GM12878 (cell line): Measurements from ENCODE around the gene PELI2. TPM values are rescaled to one million over a fixed set of nuclear protein-coding genes. Genes with fewer than 3 reads are reported as not detected.

Source experiments
- ATAC-seq: fragments of 200-7000 bp; cut with Tn5 transposase; 3 replicates; pipeline ENCODE4 v1.9.1; 2020; ENCODE audit warnings: mild to moderate bottlenecking, moderate library complexity
- BruUV-seq: library from RNA; stranded (reverse); fragments of 400-500 nt; replicated peaks from 2 replicates; lab custom pipeline; 2021; lab: Mats Ljungman, UMichigan
- CTCF ChIA-PET: fragments of 300-600 bp; sonication (Branson Sonifier 250); formaldehyde crosslinking; extraction: SDS; loops from one replicate; lab custom pipeline; 2021; ENCODE audit warnings: inconsistent platforms; lab: Yijun Ruan, JAX
- POLR2A ChIA-PET: fragments of 350-600 bp; formaldehyde crosslinking; extraction: SDS; loops from one replicate; lab custom pipeline; 2021; ENCODE audit warnings: inconsistent platforms; lab: Charles Lee
- RAD21 ChIA-PET: fragments of 300-600 bp; sonication (Branson Sonifier 250); formaldehyde crosslinking; loops from one replicate; lab custom pipeline; 2023; ENCODE audit warnings: antibody characterized with exemption; ENCODE audit not compliant: unreplicated experiment; lab: Charles Lee
- SMC1A ChIA-PET: fragments of 300-600 bp; sonication (Branson Sonifier 250); formaldehyde crosslinking; loops from one replicate; lab custom pipeline; 2023; ENCODE audit not compliant: unreplicated experiment, uncharacterized antibody; lab: Charles Lee
- DNase-seq: peaks from one replicate; pipeline ENCODE4 v3.0.0-alpha.2; 2011; ENCODE audit warnings: low read depth, low spot score
- FAIRE-seq: peaks from 3 replicates; lab custom pipeline; 2011; peaks lifted over from hg19 to GRCh38; lab: Jason Lieb, UNC
- H2AFZ ChIP-seq: 2 replicates; pipeline ENCODE4 v1.6.0; 2011; ENCODE audit warnings: low read depth, low read length, control low read depth; ENCODE audit not compliant: control insufficient read depth
- H3K27ac ChIP-seq: 2 replicates; pipeline ENCODE4 v1.5.1; 2011; ENCODE audit warnings: control low read depth; ENCODE audit not compliant: control insufficient read depth, insufficient read depth
- H3K27me3 ChIP-seq, 2 experiments: replicated peaks in 1 of 2; 2 replicates each; pipeline versions ENCODE4 v1.6.0 to v1.6.1; 2011; ENCODE audit warnings: low read length in 1 of 2; ENCODE audit not compliant: control insufficient read depth in 2 of 2, insufficient read depth in 2 of 2
- H3K36me3 ChIP-seq, 2 experiments: 2 replicates each; pipeline ENCODE4 v1.5.1; 2011; ENCODE audit warnings: low read length in 1 of 2; ENCODE audit not compliant: control insufficient read depth in 2 of 2, insufficient read depth in 2 of 2
- H3K4me1 ChIP-seq: 2 replicates; pipeline ENCODE4 v1.6.1; 2011; ENCODE audit warnings: mild to moderate bottlenecking, low read length, moderate library complexity, mixed read lengths; ENCODE audit not compliant: control insufficient read depth, insufficient read depth
- H3K4me2 ChIP-seq: 2 replicates; pipeline ENCODE4 v1.6.0; 2011; ENCODE audit warnings: control low read depth; ENCODE audit not compliant: control insufficient read depth, insufficient read depth
- H3K4me3 ChIP-seq: fragments of 200-600 bp; sonication (generic); 2 replicates; pipeline ENCODE4 v1.5.1; 2016
- H3K79me2 ChIP-seq: 2 replicates; pipeline ENCODE4 v1.6.0; 2011; ENCODE audit warnings: low read length; ENCODE audit not compliant: control insufficient read depth, insufficient read depth
- H3K9ac ChIP-seq: 2 replicates; pipeline ENCODE4 v1.8.0; 2011; ENCODE audit warnings: low read length, control low read depth, mixed read lengths; ENCODE audit not compliant: control insufficient read depth, insufficient read depth
- H3K9me3 ChIP-seq: replicated peaks from 3 replicates; pipeline ENCODE4 v1.5.1; 2011; ENCODE audit warnings: mild to moderate bottlenecking, low read length; ENCODE audit not compliant: control insufficient read depth, insufficient read depth
- H4K20me1 ChIP-seq: 2 replicates; pipeline ENCODE4 v1.6.0; 2011; ENCODE audit not compliant: control insufficient read depth, insufficient read depth
- CREM ChIP-seq: IDR thresholded peaks from 2 replicates; pipeline ENCODE4 v1.6.1; 2014; ENCODE audit warnings: antibody characterized with exemption, low read depth
- HDAC6 ChIP-seq: fragments of 200-600 bp; sonication (generic); IDR thresholded peaks from one replicate; pipeline ENCODE4 v1.8.0; 2017; ENCODE audit warnings: antibody characterized with exemption; ENCODE audit not compliant: unreplicated experiment
- HDGF ChIP-seq: fragments of 450-650 bp; IDR thresholded peaks from 2 replicates; pipeline ENCODE4 v1.6.1; 2016; ENCODE audit warnings: antibody characterized with exemption
- HSF1 ChIP-seq: fragments of 150-350 bp; IDR thresholded peaks from 2 replicates; pipeline ENCODE4 v1.6.1; 2014; ENCODE audit warnings: mild to moderate bottlenecking, low read depth, low read length
- IKZF1 ChIP-seq: fragments of 450-650 bp; conservative IDR thresholded peaks from 2 replicates; pipeline ENCODE4 v1.6.1; 2017; ENCODE audit warnings: antibody characterized with exemption, mild to moderate bottlenecking
- JUND ChIP-seq: IDR thresholded peaks from 2 replicates; pipeline ENCODE4 v1.6.1; 2012; ENCODE audit warnings: low read depth, mild to moderate bottlenecking, low read length, improper control_type of control experiment, moderate library complexity
- RBBP5 ChIP-seq: fragments of 200-600 bp; sonication (generic); conservative IDR thresholded peaks from 2 replicates; pipeline ENCODE4 v1.6.1; 2016
- SREBF2 ChIP-seq: IDR thresholded peaks from 2 replicates; pipeline ENCODE4 v1.6.1; 2012; ENCODE audit warnings: mild to moderate bottlenecking, low read length
- SUZ12 ChIP-seq: fragments of 200-600 bp; sonication (generic); IDR thresholded peaks from one replicate; pipeline ENCODE4 v1.6.1; 2018; ENCODE audit warnings: antibody characterized with exemption, mild to moderate bottlenecking; ENCODE audit not compliant: unreplicated experiment
- TCF3 ChIP-seq: IDR thresholded peaks from 2 replicates; pipeline ENCODE4 v1.6.1; 2012; ENCODE audit warnings: low read depth, mild to moderate bottlenecking, low read length, borderline replicate concordance; ENCODE audit not compliant: insufficient read depth
- ZBED1 ChIP-seq: IDR thresholded peaks from 2 replicates; pipeline ENCODE4 v1.6.1; 2016; ENCODE audit warnings: borderline replicate concordance
- WGBS: methylation state at CpG from one replicate; pipeline ENCODE4 v1.1.6; 2016; ENCODE audit warnings: low lambda C conversion rate; ENCODE audit not compliant: insufficient replicate concordance, insufficient coverage; ENCODE audit errors: missing lambda C conversion rate; 5-methylcytosine and 5-hydroxymethylcytosine counted together
- in situ Hi-C: fragments of 300-500 bp; cut with MboI; formaldehyde crosslinking; loops from 9 replicates; pipeline ENCODE4 v1.14.3; 2018; ENCODE audit warnings: mixed read lengths
- intact Hi-C: fragments of 100-400 bp; cut with micrococcal nuclease; formaldehyde crosslinking; loops from one replicate; pipeline ENCODE4 v1.14.2; 2022; ENCODE audit not compliant: unreplicated experiment
- polyA plus RNA-seq, 11 experiments: library from polyadenylated mRNA; depleted of rRNA in 4 of 11; unstranded in 6 of 11; stranded (reverse) in 5 of 11; fragments of >200 nt; fragmentation: Nextera tagmentation in 4 of 11; fragmentation: Illumina TruSeq in 1 of 11; extraction: Ambion mirVana in 4 of 11; extraction: Trizol in 1 of 11; gene quantifications; 1 replicate in 1 of 11; 2 replicates in 10 of 11; pipeline versions ENCODE4 v1.2.1 to v1.2.3, GENCODE V29; 2011 to 2016; ENCODE audit warnings: inconsistent platforms in 2 of 11, missing spikeins in 2 of 11, low read depth in 1 of 11
- total RNA-seq, 4 experiments: library from RNA; depleted of rRNA in 3 of 4; stranded (reverse); fragments of >200 nt in 3 of 4; fragmentation: Illumina TruSeq in 1 of 4; extraction: Trizol in 1 of 4; gene quantifications; 2 replicates each; pipeline versions ENCODE4 v1.2.1 to v1.2.3, GENCODE V29; 2013 to 2021
- TF ChIP-seq, protein P1 (sequence below): fragments of 450-650 bp; formaldehyde crosslinking; IDR thresholded peaks from 2 replicates; pipeline ENCODE4 v1.5.0; 2022; ENCODE audit warnings: mild to moderate bottlenecking, missing genetic modification characterization
- TF ChIP-seq, protein P2 (sequence below): fragments of 450-650 bp; IDR thresholded peaks from 2 replicates; pipeline ENCODE4 v1.6.1; 2018; ENCODE audit warnings: mild to moderate bottlenecking, low read depth, moderate library complexity; ENCODE audit not compliant: partially characterized antibody
- TF ChIP-seq, protein P3 (sequence below): fragments of 450-650 bp; IDR thresholded peaks from 2 replicates; pipeline ENCODE4 v1.6.1; 2018; ENCODE audit warnings: borderline replicate concordance, mild to moderate bottlenecking; ENCODE audit not compliant: partially characterized antibody

PELI2 gene
- total and polyA plus RNA-seq, 10 of the 15 experiments (the other 5 are each of a cell fraction or from before 2014, with no cell fraction given): under 0.01 to 0.10 (median 0.01) TPM; not detected in 3

- TF ChIP-seq, protein P1, sequence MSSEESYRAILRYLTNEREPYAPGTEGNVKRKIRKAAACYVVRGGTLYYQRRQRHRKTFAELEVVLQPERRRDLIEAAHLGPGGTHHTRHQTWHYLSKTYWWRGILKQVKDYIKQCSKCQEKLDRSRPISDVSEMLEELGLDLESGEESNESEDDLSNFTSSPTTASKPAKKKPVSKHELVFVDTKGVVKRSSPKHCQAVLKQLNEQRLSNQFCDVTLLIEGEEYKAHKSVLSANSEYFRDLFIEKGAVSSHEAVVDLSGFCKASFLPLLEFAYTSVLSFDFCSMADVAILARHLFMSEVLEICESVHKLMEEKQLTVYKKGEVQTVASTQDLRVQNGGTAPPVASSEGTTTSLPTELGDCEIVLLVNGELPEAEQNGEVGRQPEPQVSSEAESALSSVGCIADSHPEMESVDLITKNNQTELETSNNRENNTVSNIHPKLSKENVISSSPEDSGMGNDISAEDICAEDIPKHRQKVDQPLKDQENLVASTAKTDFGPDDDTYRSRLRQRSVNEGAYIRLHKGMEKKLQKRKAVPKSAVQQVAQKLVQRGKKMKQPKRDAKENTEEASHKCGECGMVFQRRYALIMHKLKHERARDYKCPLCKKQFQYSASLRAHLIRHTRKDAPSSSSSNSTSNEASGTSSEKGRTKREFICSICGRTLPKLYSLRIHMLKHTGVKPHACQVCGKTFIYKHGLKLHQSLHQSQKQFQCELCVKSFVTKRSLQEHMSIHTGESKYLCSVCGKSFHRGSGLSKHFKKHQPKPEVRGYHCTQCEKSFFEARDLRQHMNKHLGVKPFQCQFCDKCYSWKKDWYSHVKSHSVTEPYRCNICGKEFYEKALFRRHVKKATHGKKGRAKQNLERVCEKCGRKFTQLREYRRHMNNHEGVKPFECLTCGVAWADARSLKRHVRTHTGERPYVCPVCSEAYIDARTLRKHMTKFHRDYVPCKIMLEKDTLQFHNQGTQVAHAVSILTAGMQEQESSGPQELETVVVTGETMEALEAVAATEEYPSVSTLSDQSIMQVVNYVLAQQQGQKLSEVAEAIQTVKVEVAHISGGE (CRISPR knock-in tag): no peak
- no peak for TF ChIP-seq HDAC6
- no peak for TF ChIP-seq ZBED1
- no peak for TF ChIP-seq JUND
- no peak for TF ChIP-seq SREBF2
These were observed 93.6 kb downstream of the PELI2 start (continued) for GRCh38 chr14:56211844-56212243.

DNA sequence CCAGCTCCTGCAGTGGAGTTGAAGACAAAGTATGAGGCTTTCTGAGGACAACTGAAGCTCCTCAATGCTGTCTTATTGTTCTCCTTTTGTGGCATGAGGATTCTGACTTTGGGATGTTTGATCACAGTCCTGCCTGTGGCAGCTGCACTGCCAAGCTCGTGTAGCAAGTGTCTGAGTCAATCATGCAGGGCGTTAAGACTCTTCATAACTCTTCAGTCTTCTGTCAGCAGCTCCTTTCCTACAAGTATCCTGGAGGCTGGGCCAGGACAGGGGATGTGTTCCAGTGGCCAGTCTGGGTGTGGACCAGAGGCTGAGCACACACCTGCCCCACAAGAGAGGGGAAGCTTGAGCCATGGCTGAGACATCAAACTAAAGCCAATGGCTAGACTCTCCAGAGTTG is 94.3 kb downstream of the PELI2 start:
- H3K4me2 ChIP-seq: no peak overlapping the region
- H3K27ac ChIP-seq: no peak overlapping the region
- no peaks in the 10 kb centered on the region for H3K79me2 ChIP-seq
- CTCF ChIA-PET: no interaction called here
- RAD21 ChIA-PET: no interaction called here
- no peak overlapping the region for H3K9ac ChIP-seq
- ATAC-seq (no peak), DNase-seq (no peak), FAIRE-seq (no peak)
- no peaks in the 10 kb centered on the region for H4K20me1 ChIP-seq
- no peaks in the 10 kb centered on the region for H3K9me3 ChIP-seq
- 19% methylated on average over 2 of the region's 2 CpGs for WGBS
- POLR2A ChIA-PET: no interaction called here
- H3K27me3 ChIP-seq: no peaks in the 10 kb centered on the region; a peak in 2 of 4 replicates
- no peak overlapping the region for H2AFZ ChIP-seq
- H3K4me3 ChIP-seq: no peak overlapping the region
- in situ Hi-C loops (no loop called here), intact Hi-C loops (no loop called here)
- SMC1A ChIA-PET: interaction anchor here (1.1 kb wide), 1 partner anchor 86 kb away, joined by 3 read pairs; no protein-coding TSS in a partner anchor
- H3K4me1 ChIP-seq: no peaks in the 10 kb centered on the region
- BruUV-seq: no TSS peak
- no peaks in the 10 kb centered on the region for H3K36me3 ChIP-seq
- TF ChIP-seq HSF1 (no peak), SUZ12 (no peak), CREM (no peak), HDGF (no peak), IKZF1 (no peak), TCF3 (no peak), RBBP5 (no peak)
- TF ChIP-seq, protein P2, sequence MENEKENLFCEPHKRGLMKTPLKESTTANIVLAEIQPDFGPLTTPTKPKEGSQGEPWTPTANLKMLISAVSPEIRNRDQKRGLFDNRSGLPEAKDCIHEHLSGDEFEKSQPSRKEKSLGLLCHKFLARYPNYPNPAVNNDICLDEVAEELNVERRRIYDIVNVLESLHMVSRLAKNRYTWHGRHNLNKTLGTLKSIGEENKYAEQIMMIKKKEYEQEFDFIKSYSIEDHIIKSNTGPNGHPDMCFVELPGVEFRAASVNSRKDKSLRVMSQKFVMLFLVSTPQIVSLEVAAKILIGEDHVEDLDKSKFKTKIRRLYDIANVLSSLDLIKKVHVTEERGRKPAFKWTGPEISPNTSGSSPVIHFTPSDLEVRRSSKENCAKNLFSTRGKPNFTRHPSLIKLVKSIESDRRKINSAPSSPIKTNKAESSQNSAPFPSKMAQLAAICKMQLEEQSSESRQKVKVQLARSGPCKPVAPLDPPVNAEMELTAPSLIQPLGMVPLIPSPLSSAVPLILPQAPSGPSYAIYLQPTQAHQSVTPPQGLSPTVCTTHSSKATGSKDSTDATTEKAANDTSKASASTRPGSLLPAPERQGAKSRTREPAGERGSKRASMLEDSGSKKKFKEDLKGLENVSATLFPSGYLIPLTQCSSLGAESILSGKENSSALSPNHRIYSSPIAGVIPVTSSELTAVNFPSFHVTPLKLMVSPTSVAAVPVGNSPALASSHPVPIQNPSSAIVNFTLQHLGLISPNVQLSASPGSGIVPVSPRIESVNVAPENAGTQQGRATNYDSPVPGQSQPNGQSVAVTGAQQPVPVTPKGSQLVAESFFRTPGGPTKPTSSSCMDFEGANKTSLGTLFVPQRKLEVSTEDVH: no peak
- TF ChIP-seq, protein P3, sequence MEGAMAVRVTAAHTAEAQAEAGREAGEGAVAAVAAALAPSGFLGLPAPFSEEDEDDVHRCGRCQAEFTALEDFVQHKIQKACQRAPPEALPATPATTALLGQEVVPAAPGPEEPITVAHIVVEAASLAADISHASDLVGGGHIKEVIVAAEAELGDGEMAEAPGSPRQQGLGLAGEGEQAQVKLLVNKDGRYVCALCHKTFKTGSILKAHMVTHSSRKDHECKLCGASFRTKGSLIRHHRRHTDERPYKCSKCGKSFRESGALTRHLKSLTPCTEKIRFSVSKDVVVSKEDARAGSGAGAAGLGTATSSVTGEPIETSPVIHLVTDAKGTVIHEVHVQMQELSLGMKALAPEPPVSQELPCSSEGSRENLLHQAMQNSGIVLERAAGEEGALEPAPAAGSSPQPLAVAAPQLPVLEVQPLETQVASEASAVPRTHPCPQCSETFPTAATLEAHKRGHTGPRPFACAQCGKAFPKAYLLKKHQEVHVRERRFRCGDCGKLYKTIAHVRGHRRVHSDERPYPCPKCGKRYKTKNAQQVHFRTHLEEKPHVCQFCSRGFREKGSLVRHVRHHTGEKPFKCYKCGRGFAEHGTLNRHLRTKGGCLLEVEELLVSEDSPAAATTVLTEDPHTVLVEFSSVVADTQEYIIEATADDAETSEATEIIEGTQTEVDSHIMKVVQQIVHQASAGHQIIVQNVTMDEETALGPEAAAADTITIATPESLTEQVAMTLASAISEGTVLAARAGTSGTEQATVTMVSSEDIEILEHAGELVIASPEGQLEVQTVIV: no peak
